ENCODE measurements around the gene M1AP.
"Not testable (repeated sequence)": the region's sequence is repeated elsewhere in the genome, so short reads cannot be mapped to it uniquely, and the experiment has no call there.

The M1AP gene

GRCh38 chr2:74567881-74568280 is 80.2 kb downstream of the M1AP start:
- no peak for DNase-seq (ENCODE audit: low read depth in 2 of 2, low spot score in 1 of 2)

- DNase-seq (ENCODE audit: low read depth in 2 of 2, low spot score in 1 of 2) = no peak
Observed at GRCh38 chr2:74566754-74567085, 81.4 kb downstream of the M1AP start.

- no peak for DNase-seq (ENCODE audit: low read depth in 2 of 2, low spot score in 1 of 2)
Observed at GRCh38 chr2:74566076-74566753, 81.9 kb downstream of the M1AP start.

GRCh38 chr2:74564222-74564621 is 83.9 kb downstream of the M1AP start:
- DNase-seq (ENCODE audit: low read depth in 2 of 2, low spot score in 1 of 2) = no peak

- no peak for DNase-seq (ENCODE audit: low read depth in 2 of 2, low spot score in 1 of 2)
Observed at GRCh38 chr2:74562126-74562775, 85.9 kb downstream of the M1AP start.

GRCh38 chr2:74561022-74561421 is 87.1 kb downstream of the M1AP start:
- not testable (repeated sequence) for DNase-seq (ENCODE audit: low read depth in 2 of 2, low spot score in 1 of 2)

GRCh38 chr2:74560591-74560990 is 87.5 kb downstream of the M1AP start:
- no peak for DNase-seq (ENCODE audit: low read depth in 2 of 2, low spot score in 1 of 2)

- no peak for DNase-seq (ENCODE audit: low read depth in 2 of 2, low spot score in 1 of 2)
Observed at GRCh38 chr2:74559912-74560311, 88.2 kb downstream of the M1AP start.

GRCh38 chr2:74558284-74559230 is 89.6 kb downstream of the M1AP start:
- no peak for DNase-seq (ENCODE audit: low read depth in 2 of 2, low spot score in 1 of 2)

- no peak for DNase-seq (ENCODE audit: low read depth in 2 of 2, low spot score in 1 of 2)
Observed at GRCh38 chr2:74556831-74557370, 91.2 kb downstream of the M1AP start.

- DNase-seq (ENCODE audit: low read depth in 2 of 2, low spot score in 1 of 2) = no peak
Observed at GRCh38 chr2:74556159-74556558, 92.0 kb downstream of the M1AP start.

- DNase-seq (ENCODE audit: low read depth in 2 of 2, low spot score in 1 of 2) = no peak
Observed at GRCh38 chr2:74555610-74556103, 92.5 kb downstream of the M1AP start.

GRCh38 chr2:74554820-74555531 is 93.2 kb downstream of the M1AP start:
- no peak for DNase-seq (ENCODE audit: low read depth in 2 of 2, low spot score in 1 of 2)

- DNase-seq (ENCODE audit: low read depth in 2 of 2, low spot score in 1 of 2) = peak; percentile 56 to 58
Observed at GRCh38 chr2:74553892-74554819, 94.0 kb downstream of the M1AP start, which contains the start of the genes DOK1 and LOXL3. TSS of gene DOK1 (plus strand) at chr2:74554720. CDS start at chr2:74554755, 35 bp downstream. TSS of gene LOXL3 (minus strand) at chr2:74553942. CDS start at chr2:74552634, 1,308 bp downstream.

- no peak for DNase-seq (ENCODE audit: low read depth in 2 of 2, low spot score in 1 of 2)
Observed at GRCh38 chr2:74552914-74553811, 95.0 kb downstream of the M1AP start.

- no peak for DNase-seq (ENCODE audit: low read depth in 2 of 2, low spot score in 1 of 2)
Observed at GRCh38 chr2:74551942-74552913, 95.9 kb downstream of the M1AP start.

GRCh38 chr2:74551530-74551929 is 96.6 kb downstream of the M1AP start:
- DNase-seq (ENCODE audit: low read depth in 2 of 2, low spot score in 1 of 2) = no peak

Measured in stimulated activated CD8-positive, alpha-beta memory T cell treated with anti-CD3 and anti-CD28 coated beads, Interleukin-4, amount 100 ng/mL, for 4 hours (primary cell).